H4 (cell line): ENCODE results near the gene TMEM98. TPM values are rescaled to one million over a fixed set of nuclear protein-coding genes. Genes with fewer than 3 reads are reported as not detected.
"Not testable (repeated sequence)": the region's sequence is repeated elsewhere in the genome, so short reads cannot be mapped to it uniquely, and the experiment has no call there.

ENCODE experiments used
- DNase-seq: peaks from one replicate; pipeline ENCODE4 v3.0.0-alpha.2; 2015; ENCODE audit warnings: low spot score
- total RNA-seq: library from RNA; depleted of rRNA; stranded (reverse); fragments of >200 nt; shearing (Covaris generic); gene quantifications from 2 replicates; pipeline ENCODE4 v1.2.3, GENCODE V29; 2014

Gene TMEM98
- total RNA-seq, 1 experiment from 2014 or later: 40.1 TPM

GRCh38 chr17:32914181-32914580 is 13.8 kb upstream of the TMEM98 start:
- DNase-seq: no peak

- no peak for DNase-seq
These were observed 12.7 kb upstream of the TMEM98 start for GRCh38 chr17:32915245-32915644.

GRCh38 chr17:32916134-32916533 is 11.8 kb upstream of the TMEM98 start:
- no peak for DNase-seq

- DNase-seq: no peak
These were observed 10.9 kb upstream of the TMEM98 start for GRCh38 chr17:32917081-32917480.

- no peak for DNase-seq
These were observed 10.1 kb upstream of the TMEM98 start for GRCh38 chr17:32917842-32918241.

- DNase-seq: not testable (repeated sequence)
These were observed 8.1 kb upstream of the TMEM98 start for GRCh38 chr17:32919876-32920275.

GRCh38 chr17:32920293-32920692 is 7.7 kb upstream of the TMEM98 start:
- DNase-seq: no peak

GRCh38 chr17:32921017-32921416 is 6.9 kb upstream of the TMEM98 start:
- DNase-seq: no peak

- not testable (repeated sequence) for DNase-seq
These were observed 4.0 kb upstream of the TMEM98 start for GRCh38 chr17:32923905-32924304.

GRCh38 chr17:32926183-32926582 is 1.8 kb upstream of the TMEM98 start:
- no peak for DNase-seq

- not testable (repeated sequence) for DNase-seq
These were observed 1.2 kb upstream of the TMEM98 start for GRCh38 chr17:32926789-32927188.

GRCh38 chr17:32927201-32927723 is 691 bp upstream of the TMEM98 start:
- DNase-seq: no peak

GRCh38 chr17:32928586-32929535 is 908 bp downstream of the TMEM98 start:
- DNase-seq: no peak

- no peak for DNase-seq
These were observed 1.6 kb downstream of the TMEM98 start for GRCh38 chr17:32929588-32929987.

GRCh38 chr17:32930512-32930911 is 2.6 kb downstream of the TMEM98 start:
- DNase-seq: no peak

- DNase-seq: no peak
These were observed 3.7 kb downstream of the TMEM98 start for GRCh38 chr17:32931686-32932085.

GRCh38 chr17:32933881-32934280 is 5.9 kb downstream of the TMEM98 start:
- no peak for DNase-seq

- no peak for DNase-seq
These were observed 7.8 kb downstream of the TMEM98 start for GRCh38 chr17:32935726-32936125.

GRCh38 chr17:32936186-32936893 is 8.4 kb downstream of the TMEM98 start:
- no peak for DNase-seq

- DNase-seq: peak; percentile 65
These were observed 9.0 kb downstream of the TMEM98 start for GRCh38 chr17:32936894-32937500.

- DNase-seq: no peak
These were observed 12.9 kb downstream of the TMEM98 start for GRCh38 chr17:32940706-32941390.
